Cerebellar nuclear complex (tissue), 1 donor: ENCODE measurements around the gene CTCF.
"Not testable (repeated sequence)": the region's sequence is repeated elsewhere in the genome, so short reads cannot be mapped to it uniquely, and the experiment has no call there.

ENCODE experiments used
- DNase-seq, 2 experiments: peaks; one replicate each; lab custom pipeline; 2025; lab: John Stamatoyannopoulos, UW

CTCF gene

DNA sequence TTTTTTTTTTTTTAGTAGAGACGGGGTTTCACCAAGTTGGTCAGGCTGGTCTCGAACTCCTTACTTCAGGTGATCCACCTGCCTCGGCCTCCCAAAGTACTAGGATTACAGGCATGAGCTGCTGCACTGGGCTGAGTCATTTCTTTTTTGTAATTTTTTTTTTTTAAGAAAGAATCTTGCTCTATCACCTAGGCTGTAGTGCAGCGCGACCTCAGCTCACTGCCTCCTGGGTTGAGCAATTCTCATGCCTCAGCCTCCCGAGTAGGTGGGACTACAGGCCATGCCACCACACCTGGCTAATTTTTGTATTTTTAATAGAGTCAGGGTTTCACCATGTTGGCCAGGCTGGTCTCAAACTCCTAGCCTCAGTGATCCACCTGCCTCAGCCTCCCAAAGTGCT, 28.3 kb upstream of the CTCF start:
- DNase-seq = not testable (repeated sequence)

DNA sequence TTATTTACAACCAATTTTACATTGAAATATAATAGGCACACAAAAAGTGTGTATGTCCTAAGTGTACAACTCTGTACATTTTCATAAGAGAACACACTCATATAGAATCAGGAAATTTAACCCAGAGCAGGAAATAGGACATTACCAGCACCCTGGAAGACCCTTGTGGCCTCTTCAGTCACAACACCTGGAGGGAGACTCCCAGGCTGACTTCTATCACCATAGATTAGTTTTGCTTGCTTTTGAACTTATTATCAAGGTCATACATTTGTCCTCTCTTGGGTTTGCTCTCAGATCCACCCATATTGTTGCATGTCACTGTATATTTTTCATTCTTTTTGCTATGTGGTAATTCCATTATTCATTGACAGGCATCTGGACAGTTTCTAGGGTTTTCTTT, 27.9 kb upstream of the CTCF start:
- DNase-seq = no peak

DNA sequence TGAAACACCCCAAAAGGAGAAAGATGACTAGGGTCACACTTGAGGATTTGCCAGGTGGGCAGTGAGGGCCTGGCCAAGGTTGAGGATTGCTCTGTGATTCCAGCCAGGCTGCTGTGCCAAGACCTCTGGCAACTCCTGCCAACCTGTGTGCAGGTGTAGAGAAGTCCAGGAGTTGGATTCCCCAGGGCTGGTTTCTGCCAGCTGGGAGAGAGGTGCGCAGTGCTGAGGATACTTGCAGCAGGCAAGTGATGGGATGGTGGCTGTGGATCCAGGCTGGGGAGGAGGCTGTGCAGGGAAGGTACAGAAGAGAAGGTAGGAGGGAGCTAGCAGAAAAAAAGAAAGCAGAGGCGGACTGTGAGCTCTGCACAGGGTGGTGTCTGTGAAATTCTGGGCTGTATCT, 27.1 kb upstream of the CTCF start:
- DNase-seq = no peak

DNA sequence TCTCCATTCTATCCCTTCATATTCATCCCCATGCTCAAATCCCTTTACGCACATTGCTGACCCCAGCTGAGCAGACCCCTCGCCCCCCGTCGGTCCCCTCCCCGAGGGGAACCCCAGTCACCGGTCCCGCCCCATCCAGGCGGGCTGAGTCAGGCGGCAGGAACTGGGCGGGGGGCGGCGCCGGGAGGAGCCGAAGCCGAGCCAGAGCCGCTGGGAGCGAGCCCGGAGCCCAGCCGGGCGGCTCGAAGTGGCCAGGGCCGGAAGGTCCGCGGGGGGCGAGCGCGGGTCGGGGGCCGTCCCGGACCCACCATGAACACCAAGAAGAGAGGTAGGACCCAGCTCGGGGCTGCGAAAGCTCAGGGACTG, 25.1 kb upstream of the CTCF start:
- DNase-seq = no peak

DNA sequence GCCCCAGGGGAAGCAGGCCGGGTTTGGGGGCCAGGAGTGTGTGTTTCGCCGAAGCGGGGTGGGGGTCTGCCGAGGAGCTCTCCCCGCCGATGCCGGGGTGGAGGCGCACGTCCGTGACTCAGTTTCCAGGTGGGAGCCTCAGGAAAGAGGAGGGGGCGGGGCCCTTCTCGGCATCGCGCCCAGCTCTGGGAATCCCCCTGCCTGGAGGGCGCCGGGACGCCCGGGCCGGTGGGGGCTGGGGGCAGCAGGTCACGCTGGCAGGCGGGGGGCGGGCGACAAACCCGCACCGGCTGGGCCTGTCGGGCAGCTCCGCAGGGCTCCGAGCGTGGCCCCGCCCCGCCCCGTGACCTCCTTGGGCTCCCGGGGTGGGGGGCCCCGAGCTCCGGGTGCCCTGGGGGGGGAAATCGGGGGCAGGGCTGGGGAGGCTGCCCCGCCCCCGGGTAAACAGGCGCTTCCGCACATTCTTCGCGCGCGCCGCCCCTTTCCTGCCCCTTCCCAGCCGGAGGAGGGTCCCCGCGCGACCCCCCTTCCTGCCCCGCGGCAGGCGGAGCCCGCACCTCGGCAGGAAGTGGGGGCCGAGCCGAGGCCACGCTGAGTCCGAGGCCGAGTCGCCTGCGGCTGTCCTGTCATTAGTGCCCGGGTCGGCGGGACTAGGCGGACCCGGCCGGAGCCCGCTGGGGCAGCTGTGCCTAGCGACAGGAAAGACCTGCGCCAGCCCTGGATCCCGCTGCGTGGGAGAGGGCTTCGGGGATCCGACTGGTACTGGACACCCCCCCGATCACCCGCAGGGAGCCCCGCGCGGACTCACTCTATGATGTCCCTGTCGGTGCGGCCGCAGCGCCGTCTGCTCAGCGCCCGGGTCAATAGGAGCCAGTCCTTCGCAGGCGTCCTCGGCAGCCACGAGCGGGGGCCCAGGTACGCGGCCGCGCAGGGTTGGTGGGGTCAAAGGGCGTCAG, 24.4 kb upstream of the CTCF start:
- no peak for DNase-seq

DNA sequence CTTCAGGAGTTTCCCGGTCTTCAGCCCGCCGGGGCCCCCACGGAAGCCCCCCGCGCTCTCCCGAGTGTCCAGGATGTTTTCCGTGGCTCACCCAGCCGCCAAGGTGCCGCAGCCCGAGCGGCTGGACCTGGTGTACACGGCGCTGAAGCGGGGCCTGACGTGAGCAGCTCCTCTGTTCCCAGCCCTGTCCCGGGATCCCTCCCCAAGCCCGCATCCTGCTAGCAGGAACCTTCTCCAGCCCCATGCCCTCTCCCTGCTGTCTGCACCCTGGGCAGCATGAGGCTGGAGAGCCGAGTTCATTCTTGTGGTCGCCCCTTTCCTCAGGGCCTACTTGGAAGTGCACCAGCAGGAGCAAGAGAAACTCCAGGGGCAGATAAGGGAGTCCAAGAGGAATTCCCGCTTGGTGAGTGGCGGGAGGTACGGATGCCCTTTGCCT, 23.6 kb upstream of the CTCF start:
- DNase-seq = no peak

DNA sequence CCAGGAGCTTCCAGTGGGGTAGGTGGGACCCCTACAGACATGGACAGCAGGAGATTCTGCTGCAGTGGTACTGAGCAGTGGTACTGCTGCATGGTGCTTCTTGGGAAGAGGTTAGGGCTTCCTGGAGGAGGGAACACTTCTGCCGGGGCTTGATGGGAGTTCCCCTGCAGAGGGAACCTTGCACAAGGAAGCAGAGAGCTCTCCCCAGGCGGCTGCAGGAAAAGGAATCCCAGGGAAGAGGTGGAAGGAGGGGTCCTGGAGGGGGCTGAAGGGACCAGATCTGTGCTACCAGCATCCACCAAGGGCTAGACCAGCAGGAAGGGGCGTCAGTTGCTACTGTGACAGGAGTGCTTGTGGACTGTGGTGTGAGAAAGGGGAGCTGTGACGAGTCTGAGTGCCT, 23.1 kb upstream of the CTCF start:
- DNase-seq = no peak

DNA sequence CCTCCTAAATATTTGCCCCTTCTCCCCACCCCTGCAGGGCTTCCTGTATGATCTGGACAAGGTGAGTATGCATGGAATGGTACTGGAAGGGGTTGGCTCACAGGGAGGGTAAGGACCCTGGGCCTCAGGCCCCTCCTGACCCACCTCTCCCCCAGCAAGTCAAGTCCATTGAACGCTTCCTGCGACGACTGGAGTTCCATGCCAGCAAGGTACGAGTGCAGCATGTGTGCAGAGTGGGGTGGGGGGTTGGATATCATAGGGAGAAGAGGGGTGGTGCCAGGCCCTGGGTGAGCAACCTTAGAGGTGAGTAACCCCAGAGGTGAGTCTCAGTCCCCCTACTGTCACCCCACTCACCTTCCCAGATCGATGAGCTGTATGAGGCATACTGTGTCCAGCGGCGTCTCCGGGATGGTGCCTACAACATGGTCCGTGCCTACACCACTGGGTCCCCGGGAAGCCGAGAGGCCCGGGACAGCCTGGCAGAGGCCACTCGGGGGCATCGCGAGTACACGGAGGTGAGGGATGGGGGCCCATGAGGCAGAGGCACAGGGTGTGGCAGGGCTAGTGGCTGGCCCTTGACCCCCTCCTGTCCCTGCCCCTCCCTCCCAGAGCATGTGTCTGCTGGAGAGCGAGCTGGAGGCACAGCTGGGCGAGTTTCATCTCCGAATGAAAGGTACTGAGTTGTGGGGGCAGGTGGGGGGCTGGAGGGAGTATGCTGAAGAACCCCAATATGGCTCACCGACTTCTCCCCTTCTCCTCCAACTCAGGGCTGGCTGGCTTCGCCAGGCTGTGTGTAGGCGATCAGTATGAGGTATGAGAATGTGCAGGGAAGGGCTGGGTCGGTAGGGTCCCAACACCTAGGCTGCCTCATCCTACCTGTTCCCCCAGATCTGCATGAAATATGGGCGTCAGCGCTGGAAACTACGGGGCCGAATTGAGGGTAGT, 22.4 kb upstream of the CTCF start:
- no peak for DNase-seq

DNA sequence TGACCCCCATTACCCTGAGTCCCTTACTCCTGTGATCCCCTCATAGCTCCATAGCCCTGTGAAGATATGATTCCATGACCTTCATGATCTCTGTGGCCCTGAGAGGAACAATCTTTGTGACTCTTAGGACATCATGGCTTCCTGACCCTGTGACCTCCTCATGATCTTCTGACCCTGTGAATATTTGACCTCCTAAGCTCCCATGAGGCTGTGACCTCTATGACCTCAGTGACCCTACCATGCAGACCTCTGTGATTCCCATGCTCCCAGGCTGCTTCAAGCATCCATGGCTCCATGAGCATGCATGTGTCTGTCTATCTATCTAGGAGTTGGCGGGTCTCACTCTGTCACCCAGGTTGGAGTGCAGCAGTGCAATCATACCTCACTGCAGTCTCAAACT, 21.6 kb upstream of the CTCF start:
- no peak for DNase-seq

DNA sequence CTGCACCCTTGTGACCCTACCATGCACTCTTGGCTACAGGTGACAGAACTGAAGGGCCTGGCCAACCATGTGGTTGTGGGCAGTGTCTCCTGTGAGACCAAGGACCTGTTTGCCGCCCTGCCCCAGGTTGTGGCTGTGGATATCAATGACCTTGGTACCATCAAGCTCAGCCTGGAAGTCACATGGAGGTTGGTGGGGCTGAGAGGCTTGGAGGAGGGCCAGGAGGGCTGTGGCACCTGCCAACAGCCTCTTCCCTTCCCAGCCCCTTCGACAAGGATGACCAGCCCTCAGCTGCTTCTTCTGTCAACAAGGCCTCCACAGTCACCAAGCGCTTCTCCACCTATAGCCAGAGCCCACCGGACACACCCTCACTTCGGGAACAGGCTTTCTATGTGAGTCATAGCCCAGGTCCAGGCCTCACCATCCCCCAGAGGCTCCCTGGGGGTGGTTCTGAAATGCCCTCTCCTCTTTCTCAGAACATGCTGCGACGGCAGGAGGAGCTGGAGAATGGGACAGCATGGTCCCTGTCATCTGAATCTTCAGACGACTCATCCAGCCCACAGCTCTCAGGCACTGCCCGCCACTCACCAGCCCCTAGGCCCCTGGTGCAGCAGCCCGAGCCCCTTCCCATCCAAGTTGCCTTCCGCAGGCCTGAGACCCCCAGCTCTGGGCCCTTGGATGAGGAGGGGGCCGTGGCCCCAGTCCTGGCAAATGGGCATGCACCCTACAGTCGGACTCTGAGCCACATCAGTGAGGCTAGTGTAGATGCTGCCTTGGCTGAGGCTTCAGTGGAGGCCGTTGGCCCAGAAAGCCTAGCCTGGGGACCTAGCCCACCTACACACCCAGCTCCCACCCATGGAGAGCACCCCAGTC, 20.7 kb upstream of the CTCF start:
- no peak for DNase-seq

DNA sequence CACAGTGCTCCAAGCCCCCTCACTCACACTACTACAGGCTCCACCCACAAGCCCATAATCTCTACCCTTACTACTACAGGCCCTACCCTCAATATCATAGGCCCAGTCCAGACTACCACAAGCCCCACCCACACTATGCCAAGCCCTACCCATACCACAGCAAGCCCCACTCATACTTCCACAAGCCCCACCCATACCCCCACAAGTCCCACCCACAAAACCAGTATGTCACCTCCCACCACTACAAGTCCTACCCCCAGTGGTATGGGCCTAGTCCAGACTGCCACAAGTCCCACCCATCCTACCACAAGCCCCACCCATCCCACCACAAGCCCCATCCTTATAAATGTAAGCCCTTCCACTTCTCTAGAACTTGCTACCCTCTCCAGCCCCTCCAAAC, 19.9 kb upstream of the CTCF start:
- no peak for DNase-seq

DNA sequence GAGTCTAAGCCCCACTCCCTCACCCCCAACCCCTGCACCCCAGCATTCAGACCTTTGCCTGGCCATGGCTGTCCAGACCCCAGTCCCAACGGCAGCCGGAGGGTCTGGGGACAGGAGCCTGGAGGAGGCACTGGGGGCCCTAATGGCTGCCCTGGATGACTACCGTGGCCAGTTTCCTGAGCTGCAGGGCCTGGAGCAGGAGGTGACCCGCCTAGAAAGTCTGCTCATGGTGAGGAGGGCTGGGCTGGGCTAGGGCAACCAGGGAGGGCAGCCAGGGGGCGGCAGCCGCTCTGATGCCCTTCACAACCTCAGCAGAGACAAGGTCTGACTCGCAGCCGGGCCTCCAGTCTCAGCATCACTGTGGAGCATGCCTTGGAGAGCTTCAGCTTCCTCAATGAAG, 19.3 kb upstream of the CTCF start:
- DNase-seq = no peak

DNA sequence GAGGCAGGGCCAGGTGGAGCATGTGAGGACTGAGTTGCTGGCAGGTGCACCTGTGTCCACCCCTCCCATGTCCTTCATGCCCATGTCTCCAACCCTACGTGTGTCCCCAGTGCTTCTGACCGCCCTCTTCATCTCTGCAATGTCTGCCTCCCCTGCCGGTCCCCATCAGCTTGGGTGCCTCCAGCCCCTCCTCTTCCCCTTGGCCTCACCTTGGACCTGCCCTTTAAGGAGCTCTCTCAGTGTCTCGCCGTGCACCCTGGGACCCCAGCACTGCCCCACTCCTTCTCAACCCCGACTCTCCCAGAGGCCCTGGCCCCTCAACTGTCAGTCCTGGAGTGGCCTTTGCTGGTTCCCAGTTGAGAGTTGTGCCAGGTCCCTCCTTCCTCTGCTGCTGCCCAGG, 18.7 kb upstream of the CTCF start:
- no peak for DNase-seq

DNA sequence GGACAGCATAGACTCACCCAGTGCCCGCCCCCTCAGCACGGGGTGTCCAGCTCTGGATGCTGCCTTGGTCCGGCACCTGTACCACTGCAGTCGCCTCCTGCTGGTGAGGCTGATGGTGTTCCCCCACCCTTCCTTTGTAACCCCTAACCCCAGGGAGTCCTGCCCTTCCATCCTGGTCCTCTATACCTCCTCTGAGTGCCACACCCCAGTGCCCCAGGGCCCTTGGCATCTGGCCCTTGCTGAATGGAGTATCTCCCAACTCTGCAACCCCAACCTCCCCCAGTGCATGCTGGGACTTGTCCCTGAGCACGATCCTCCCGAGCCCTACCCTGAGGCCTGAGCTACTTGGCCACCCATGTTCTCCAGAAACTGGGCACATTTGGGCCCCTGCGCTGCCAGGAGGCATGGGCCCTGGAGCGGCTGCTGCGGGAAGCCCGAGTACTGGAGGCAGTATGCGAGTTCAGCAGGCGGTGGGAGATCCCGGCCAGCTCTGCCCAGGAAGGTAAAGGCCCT, 17.9 kb upstream of the CTCF start:
- no peak for DNase-seq

DNA sequence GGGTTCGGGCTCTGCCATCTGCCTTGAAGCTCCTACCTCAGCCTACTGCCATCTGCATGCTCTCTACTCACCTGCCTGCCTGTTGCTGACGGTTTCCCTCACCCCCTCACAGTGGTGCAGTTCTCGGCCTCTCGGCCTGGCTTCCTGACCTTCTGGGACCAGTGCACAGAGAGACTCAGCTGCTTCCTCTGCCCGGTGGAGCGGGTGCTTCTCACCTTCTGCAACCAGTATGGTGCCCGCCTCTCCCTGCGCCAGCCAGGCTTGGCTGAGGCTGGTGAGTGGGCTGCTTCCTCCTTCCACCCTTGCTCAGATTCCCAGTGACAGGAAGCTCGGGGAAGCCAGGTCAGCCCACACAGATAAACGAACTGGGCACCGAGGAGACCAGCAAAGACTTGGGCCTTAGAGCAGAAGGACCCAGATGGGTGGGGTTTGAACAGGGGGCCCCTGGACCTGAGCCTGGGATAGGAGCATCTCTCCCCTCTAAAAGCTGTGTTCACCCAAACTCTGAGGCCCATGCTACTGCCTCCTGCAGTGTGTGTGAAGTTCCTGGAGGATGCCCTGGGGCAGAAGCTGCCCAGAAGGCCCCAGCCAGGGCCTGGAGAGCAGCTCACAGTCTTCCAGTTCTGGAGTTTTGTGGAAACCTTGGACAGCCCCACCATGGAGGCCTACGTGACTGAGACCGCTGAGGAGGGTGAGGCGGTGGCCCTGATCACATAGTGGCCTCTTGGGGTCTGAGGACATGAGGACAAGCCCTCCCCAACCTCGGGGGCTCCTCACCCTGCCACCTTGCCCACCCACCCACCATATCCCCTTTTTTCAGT, 17.3 kb upstream of the CTCF start:
- no peak for DNase-seq

DNA sequence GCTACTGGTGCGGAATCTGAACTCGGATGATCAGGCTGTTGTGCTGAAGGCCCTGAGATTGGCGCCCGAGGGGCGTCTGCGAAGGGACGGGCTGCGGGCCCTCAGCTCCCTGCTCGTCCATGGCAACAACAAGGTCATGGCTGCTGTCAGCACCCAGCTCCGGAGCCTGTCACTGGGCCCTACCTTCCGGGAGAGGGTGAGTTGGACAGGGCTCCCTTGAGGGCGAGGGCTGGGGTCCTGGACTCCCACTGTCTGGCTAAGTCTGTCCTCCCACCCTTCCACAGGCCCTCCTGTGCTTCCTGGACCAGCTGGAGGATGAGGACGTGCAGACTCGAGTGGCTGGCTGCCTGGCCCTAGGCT, 16.7 kb upstream of the CTCF start:
- DNase-seq = no peak

DNA sequence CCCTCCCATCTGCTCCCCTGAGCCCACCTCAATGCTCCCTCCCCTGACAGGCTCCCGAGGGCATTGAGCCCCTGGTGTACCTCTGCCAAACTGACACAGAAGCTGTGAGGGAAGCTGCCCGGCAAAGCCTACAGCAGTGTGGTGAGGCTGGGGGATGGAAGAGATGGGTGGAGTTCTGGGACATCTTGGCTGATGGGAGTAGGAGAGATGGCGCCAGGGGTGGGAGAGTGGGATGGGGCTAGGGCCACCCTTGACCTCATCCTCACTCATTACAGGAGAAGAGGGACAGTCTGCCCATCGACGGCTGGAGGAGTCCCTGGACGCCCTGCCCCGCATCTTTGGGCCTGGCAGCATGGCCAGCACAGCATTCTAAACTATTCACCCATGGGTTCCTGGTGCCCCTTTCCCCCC, 16.2 kb upstream of the CTCF start:
- DNase-seq = no peak

DNA sequence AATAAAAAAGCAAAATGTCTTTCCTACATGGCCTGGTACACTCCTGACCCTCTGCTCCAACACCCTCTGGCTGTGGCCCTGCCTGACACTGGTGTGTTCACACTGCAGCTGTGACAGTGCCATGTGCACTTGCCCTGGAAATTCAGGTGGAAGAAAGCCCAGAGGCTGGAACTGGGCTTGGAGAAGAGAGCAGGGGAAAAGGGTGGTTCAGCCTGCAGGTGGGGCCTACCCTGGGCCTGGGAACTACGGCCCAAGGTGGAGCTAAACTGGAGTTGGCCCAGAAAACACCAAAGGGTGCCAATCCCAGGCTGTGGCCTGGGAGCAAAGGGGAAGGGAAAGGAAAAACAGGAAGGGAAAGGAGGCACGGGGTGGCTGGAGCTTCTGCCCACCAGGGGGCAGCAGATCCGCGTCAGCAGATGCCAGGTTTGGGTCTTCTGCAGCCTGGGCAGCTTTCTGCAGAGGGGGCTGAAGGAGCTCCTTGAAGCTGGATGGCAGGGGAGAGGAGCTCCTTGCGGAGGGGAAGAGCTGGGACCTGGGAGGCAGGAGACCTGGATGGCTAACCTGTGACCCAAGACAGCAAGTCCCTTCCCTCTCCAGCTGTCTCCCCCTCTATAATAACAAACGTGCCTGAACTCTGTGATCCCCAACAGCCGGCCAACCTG, 15.4 kb upstream of the CTCF start:
- no peak for DNase-seq

DNA sequence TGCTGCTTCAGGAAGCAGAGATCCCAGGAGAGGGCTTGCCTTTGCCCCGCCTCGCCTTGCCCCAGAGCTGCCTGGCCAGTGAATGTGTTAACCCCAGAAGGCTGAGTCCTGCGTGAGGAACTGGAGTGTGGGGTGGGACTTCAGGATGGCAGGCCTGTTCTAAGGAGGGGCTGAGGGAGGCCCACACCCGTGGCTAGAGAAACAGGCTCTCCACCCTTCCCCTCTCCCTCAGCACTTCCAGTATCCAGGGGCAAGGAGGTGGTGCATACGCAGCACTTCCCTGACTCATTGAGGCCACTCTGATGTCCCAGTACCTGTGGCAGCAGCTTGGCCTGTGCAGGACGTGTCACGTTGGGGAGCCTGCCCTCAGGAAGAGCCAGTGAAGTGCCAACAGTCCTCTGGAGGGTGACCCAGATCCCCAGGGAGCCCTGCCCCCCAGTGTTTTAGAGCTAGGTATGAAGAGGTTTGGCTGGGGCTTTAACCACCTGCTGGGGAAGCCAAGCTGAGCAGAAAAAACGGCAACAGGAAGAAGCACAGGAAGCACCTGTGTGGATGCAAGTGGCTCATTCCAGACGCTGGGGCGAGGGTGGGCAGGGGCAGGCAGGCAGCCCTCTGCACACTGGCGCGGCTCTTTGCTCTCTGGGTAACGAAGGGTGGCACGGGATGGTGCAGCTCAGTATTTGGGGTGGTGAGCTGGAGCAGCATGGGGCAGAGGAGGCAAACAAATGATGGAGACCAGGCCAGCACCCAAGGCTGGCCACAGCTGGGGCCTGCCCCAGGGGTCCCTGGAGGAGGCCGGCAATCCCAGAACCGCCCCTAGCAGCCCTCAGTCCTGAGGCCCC, 14.7 kb upstream of the CTCF start:
- DNase-seq = no peak
